Neutrophil (primary cell): Measurements from ENCODE around the gene PDE3A.

Experiments used
- H3K27ac ChIP-seq: fragments of 200-600 bp; sonication (generic); 2 replicates; pipeline ENCODE4 v1.5.1; 2016; ENCODE audit warnings: mild to moderate bottlenecking, moderate library complexity
- H3K27me3 ChIP-seq: fragments of 200-600 bp; sonication (generic); 2 replicates; pipeline ENCODE4 v1.6.0; 2016; ENCODE audit warnings: mild to moderate bottlenecking
- H3K36me3 ChIP-seq: fragments of 200-600 bp; sonication (generic); 2 replicates; pipeline ENCODE4 v1.5.1; 2017
- H3K4me1 ChIP-seq, 2 experiments: fragments of 200-600 bp in 1 of 2; sonication (generic) in 1 of 2; 1 replicate in 1 of 2; 2 replicates in 1 of 2; pipeline versions ENCODE4 v1.5.1 to v1.6.1; 2013 to 2016; ENCODE audit warnings: low read depth in 1 of 2, low read length in 1 of 2, mild to moderate bottlenecking in 1 of 2, moderate library complexity in 1 of 2; ENCODE audit not compliant: control insufficient read depth in 1 of 2, insufficient read depth in 1 of 2
- H3K4me3 ChIP-seq, 2 experiments: fragments of 200-600 bp in 1 of 2; sonication (generic) in 1 of 2; 1 replicate in 1 of 2; 2 replicates in 1 of 2; pipeline ENCODE4 v1.5.1; 2013 to 2016; ENCODE audit warnings: low read depth in 1 of 2, low read length in 1 of 2, mild to moderate bottlenecking in 1 of 2, moderate library complexity in 1 of 2
- H3K9me3 ChIP-seq: fragments of 200-600 bp; sonication (generic); 2 replicates; pipeline ENCODE4 v1.5.1; 2016
- TF ChIP-seq, protein P1 (sequence below): fragments of 200-600 bp; sonication (generic); IDR thresholded peaks from 2 replicates; pipeline ENCODE4 v1.5.1; 2016; ENCODE audit warnings: antibody characterized with exemption

Gene PDE3A

DNA sequence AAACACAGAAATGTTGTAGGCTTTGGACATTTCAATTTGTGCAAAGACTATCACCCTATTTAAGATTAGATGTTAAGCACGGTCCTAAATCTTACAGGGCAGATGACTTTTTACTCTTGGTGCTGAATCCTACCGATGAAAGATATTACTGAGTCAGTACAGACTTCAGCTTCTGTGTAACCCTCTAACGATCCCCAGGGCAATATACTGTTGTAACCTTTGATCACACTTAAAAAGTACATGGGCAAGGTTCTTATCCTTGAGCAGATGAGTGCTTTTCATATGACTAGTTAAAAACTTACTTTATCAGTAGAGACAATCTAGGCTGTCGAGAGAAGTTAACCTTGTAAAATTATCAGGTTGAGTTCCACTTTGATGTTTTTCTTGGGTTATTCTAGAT, 22.5 kb downstream of the PDE3A start:
- H3K27me3 ChIP-seq: no peaks in the 10 kb centered on the region
- no peak overlapping the region for H3K4me3 ChIP-seq
- H3K9me3 ChIP-seq: no peaks in the 10 kb centered on the region
- H3K27ac ChIP-seq: no peak overlapping the region
- TF ChIP-seq, protein P1, sequence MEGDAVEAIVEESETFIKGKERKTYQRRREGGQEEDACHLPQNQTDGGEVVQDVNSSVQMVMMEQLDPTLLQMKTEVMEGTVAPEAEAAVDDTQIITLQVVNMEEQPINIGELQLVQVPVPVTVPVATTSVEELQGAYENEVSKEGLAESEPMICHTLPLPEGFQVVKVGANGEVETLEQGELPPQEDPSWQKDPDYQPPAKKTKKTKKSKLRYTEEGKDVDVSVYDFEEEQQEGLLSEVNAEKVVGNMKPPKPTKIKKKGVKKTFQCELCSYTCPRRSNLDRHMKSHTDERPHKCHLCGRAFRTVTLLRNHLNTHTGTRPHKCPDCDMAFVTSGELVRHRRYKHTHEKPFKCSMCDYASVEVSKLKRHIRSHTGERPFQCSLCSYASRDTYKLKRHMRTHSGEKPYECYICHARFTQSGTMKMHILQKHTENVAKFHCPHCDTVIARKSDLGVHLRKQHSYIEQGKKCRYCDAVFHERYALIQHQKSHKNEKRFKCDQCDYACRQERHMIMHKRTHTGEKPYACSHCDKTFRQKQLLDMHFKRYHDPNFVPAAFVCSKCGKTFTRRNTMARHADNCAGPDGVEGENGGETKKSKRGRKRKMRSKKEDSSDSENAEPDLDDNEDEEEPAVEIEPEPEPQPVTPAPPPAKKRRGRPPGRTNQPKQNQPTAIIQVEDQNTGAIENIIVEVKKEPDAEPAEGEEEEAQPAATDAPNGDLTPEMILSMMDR: no peak
- no peaks in the 10 kb centered on the region for H3K36me3 ChIP-seq
- H3K4me1 ChIP-seq: no peaks in the 10 kb centered on the region

GRCh38 chr12:20392339-20392738, 24.0 kb downstream of the PDE3A start:
- no peaks in the 10 kb centered on the region for H3K27me3 ChIP-seq

DNA sequence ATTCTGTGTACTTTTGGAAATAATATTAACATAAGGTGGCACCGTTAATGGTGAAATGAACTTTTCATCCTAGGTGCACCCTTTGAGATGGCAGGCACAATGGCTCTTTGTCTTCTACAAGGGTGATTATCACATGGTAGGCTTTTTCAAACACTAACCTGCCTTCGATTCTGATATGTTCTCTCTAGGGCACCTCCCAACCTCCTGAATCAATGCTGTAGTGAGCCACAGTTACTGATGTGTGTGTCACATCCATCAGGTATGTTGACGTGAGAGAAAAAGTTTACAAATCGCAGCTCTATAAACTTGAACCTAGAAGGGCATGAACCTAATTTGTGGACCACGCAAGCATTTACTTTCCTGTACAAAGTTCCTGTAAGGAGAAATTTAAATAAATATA, 25.4 kb downstream of the PDE3A start:
- no peaks in the 10 kb centered on the region for H3K36me3 ChIP-seq
- no peak overlapping the region for H3K4me3 ChIP-seq
- peaks cover 0 to 4% of the 10 kb centered on the region in 2 experiments for H3K4me1 ChIP-seq
- no peaks in the 10 kb centered on the region for H3K27me3 ChIP-seq
- H3K9me3 ChIP-seq: no peaks in the 10 kb centered on the region
- no peak overlapping the region for H3K27ac ChIP-seq
- TF ChIP-seq, protein P1: no peak

More at GRCh38 chr12:20392339-20392738, 24.0 kb downstream of the PDE3A start:
- H3K9me3 ChIP-seq: no peaks in the 10 kb centered on the region
- no peaks in the 10 kb centered on the region for H3K36me3 ChIP-seq
- no peak overlapping the region for H3K27ac ChIP-seq
- H3K4me1 ChIP-seq: no peaks in the 10 kb centered on the region
- no peak overlapping the region for H3K4me3 ChIP-seq
- TF ChIP-seq, protein P1: no peak

- TF ChIP-seq, protein P1: no peak
- Histone ChIP-seq H3K36me3 (no peaks in the 10 kb centered on the region), H3K9me3 (no peaks in the 10 kb centered on the region), H3K27ac (no peak overlapping the region), H3K27me3 (no peaks in the 10 kb centered on the region), H3K4me1 (peaks cover 0 to 8% of the 10 kb centered on the region in 2 experiments), H3K4me3 (no peak overlapping the region)
Observed at GRCh38 chr12:20395791-20396550, 27.6 kb downstream of the PDE3A start.

- H3K4me3 ChIP-seq: no peak overlapping the region
- TF ChIP-seq, protein P1: no peak
Observed at GRCh38 chr12:20398686-20399085, 30.3 kb downstream of the PDE3A start.

More at GRCh38 chr12:20398686-20399085, 30.3 kb downstream of the PDE3A start:
- Histone ChIP-seq H3K27ac (peak overlapping the region; percentile 20), H3K9me3 (no peaks in the 10 kb centered on the region), H3K36me3 (no peaks in the 10 kb centered on the region), H3K4me1 (peaks cover 0 to 16% of the 10 kb centered on the region in 2 experiments), H3K27me3 (no peaks in the 10 kb centered on the region)
